ENCODE measurements around the gene MTA3.

MTA3 gene

GRCh38 chr2:42698940-42699339, 130.5 kb downstream of the MTA3 start:
- Histone ChIP-seq H3K9me3 (ENCODE audit: control insufficient read depth, low read length) (no peaks in the 10 kb centered on the region), H3K27ac (no peak overlapping the region), H3K27me3 (ENCODE audit: control insufficient read depth, insufficient read depth, low read length) (no peaks in the 10 kb centered on the region), H3K79me2 (no peaks in the 10 kb centered on the region), H3K4me2 (ENCODE audit: low read length) (no peak overlapping the region), H3K4me1 (peaks cover 3% of the 10 kb centered on the region), H2AFZ (no peak overlapping the region), H3K4me3 (ENCODE audit: low read depth, low read length) (no peak overlapping the region), H3K36me3 (ENCODE audit: control insufficient read depth, insufficient read depth, low read length) (no peaks in the 10 kb centered on the region), H3K9ac (no peak overlapping the region)
- no peak for TF ChIP-seq CTCF (IDR thresholded peaks at IDR 0.05)

DNA sequence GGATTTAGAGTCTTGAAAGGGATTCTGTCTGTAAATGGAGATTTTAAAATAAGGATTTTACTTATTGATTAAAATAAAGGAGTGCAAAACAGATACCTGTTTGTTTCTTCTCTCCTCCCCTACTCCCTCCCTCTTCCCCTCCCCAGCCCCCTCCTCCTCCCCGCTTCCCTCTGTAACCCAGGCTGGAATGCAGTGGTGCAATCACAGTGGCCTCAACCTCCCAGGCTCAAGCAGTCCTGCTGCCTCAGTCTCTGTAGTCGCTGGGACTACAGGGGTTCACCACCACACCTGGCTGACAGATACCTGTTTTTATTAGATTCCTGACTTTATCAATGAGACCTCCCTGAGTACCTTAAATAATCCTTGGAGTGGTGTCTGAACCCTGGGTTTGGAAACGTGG, 138.4 kb downstream of the MTA3 start:
- Histone ChIP-seq H3K9ac (no peak overlapping the region), H3K4me2 (ENCODE audit: low read length) (no peak overlapping the region), H3K4me3 (ENCODE audit: low read depth, low read length) (no peak overlapping the region), H2AFZ (no peak overlapping the region), H3K4me1 (no peaks in the 10 kb centered on the region), H3K36me3 (ENCODE audit: control insufficient read depth, insufficient read depth, low read length) (no peaks in the 10 kb centered on the region), H3K79me2 (no peaks in the 10 kb centered on the region), H3K9me3 (ENCODE audit: control insufficient read depth, low read length) (no peaks in the 10 kb centered on the region), H3K27me3 (ENCODE audit: control insufficient read depth, insufficient read depth, low read length) (no peaks in the 10 kb centered on the region), H3K27ac (no peak overlapping the region)
- no peak for TF ChIP-seq CTCF (IDR thresholded peaks at IDR 0.05)

GRCh38 chr2:42708179-42708578, 139.7 kb downstream of the MTA3 start:
- TF ChIP-seq CTCF (IDR thresholded peaks at IDR 0.05): no peak
- Histone ChIP-seq H3K9me3 (ENCODE audit: control insufficient read depth, low read length) (no peaks in the 10 kb centered on the region), H3K36me3 (ENCODE audit: control insufficient read depth, insufficient read depth, low read length) (no peaks in the 10 kb centered on the region), H3K4me3 (ENCODE audit: low read depth, low read length) (no peak overlapping the region), H3K9ac (no peak overlapping the region), H3K4me1 (no peaks in the 10 kb centered on the region), H3K27ac (no peak overlapping the region), H3K4me2 (ENCODE audit: low read length) (no peak overlapping the region), H2AFZ (no peak overlapping the region), H3K27me3 (ENCODE audit: control insufficient read depth, insufficient read depth, low read length) (no peaks in the 10 kb centered on the region), H3K79me2 (no peaks in the 10 kb centered on the region)

- Histone ChIP-seq H3K4me3 (ENCODE audit: low read depth, low read length) (no peak overlapping the region), H3K4me2 (ENCODE audit: low read length) (no peak overlapping the region), H2AFZ (no peak overlapping the region), H3K27ac (no peak overlapping the region), H3K4me1 (no peaks in the 10 kb centered on the region), H3K9me3 (ENCODE audit: control insufficient read depth, low read length) (no peaks in the 10 kb centered on the region), H3K9ac (no peak overlapping the region), H3K27me3 (ENCODE audit: control insufficient read depth, insufficient read depth, low read length) (no peaks in the 10 kb centered on the region), H3K79me2 (no peaks in the 10 kb centered on the region), H3K36me3 (ENCODE audit: control insufficient read depth, insufficient read depth, low read length) (no peaks in the 10 kb centered on the region)
- no peak for TF ChIP-seq CTCF (IDR thresholded peaks at IDR 0.05)
Measured at GRCh38 chr2:42711896-42712295, 143.5 kb downstream of the MTA3 start.

- Histone ChIP-seq H3K27me3 (ENCODE audit: control insufficient read depth, insufficient read depth, low read length) (no peaks in the 10 kb centered on the region), H3K4me3 (ENCODE audit: low read depth, low read length) (no peak overlapping the region), H3K9me3 (ENCODE audit: control insufficient read depth, low read length) (no peaks in the 10 kb centered on the region), H3K79me2 (no peaks in the 10 kb centered on the region), H3K9ac (no peak overlapping the region), H3K4me2 (ENCODE audit: low read length) (no peak overlapping the region), H3K27ac (no peak overlapping the region), H3K36me3 (ENCODE audit: control insufficient read depth, insufficient read depth, low read length) (no peaks in the 10 kb centered on the region), H3K4me1 (no peaks in the 10 kb centered on the region), H2AFZ (no peak overlapping the region)
- TF ChIP-seq CTCF (IDR thresholded peaks at IDR 0.05): no peak
Measured at GRCh38 chr2:42712934-42713333, 144.5 kb downstream of the MTA3 start.

Data from parathyroid adenoma (tissue), 2 donors.